Breast epithelium (tissue), 3 donors: ENCODE data around the gene SORBS2.

Source experiments
- POLR2AphosphoS5 ChIP-seq, 3 donors: sonication (generic); formaldehyde crosslinking; IDR thresholded peaks; one replicate each; pipeline ENCODE4 v1.6.1; 2017; ENCODE audit warnings: antibody characterized with exemption in 3 of 3
- TF ChIP-seq, protein P1 (sequence below), 3 donors: fragments of 450-650 bp; IDR thresholded peaks; one replicate each; pipeline ENCODE4 v1.5.1; 2016 to 2017; ENCODE audit warnings: antibody characterized with exemption in 3 of 3, mild to moderate bottlenecking in 3 of 3, moderate library complexity in 3 of 3

DNA sequence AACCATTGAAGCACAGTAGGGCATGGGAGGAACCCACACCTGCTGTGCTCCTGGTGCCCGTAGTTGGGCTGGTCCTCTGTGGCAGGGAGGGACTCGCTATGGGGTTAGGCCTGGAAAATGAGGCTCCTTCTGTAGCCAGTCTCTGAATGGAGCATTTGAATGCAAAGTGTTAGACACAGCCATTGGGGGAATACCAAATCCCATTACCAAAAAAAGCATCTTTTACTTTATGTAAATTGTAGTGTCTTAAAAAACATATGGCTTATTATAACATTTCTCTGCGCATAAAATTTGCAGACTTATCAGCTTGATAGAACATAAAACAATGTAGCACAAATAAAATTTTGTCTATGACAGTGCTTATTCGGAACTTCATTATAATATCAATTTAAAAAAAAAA, 147.5 kb downstream of the SORBS2 start:
- TF ChIP-seq POLR2AphosphoS5 (IDR thresholded peaks at IDR 0.05) = no peak
- TF ChIP-seq, protein P1, sequence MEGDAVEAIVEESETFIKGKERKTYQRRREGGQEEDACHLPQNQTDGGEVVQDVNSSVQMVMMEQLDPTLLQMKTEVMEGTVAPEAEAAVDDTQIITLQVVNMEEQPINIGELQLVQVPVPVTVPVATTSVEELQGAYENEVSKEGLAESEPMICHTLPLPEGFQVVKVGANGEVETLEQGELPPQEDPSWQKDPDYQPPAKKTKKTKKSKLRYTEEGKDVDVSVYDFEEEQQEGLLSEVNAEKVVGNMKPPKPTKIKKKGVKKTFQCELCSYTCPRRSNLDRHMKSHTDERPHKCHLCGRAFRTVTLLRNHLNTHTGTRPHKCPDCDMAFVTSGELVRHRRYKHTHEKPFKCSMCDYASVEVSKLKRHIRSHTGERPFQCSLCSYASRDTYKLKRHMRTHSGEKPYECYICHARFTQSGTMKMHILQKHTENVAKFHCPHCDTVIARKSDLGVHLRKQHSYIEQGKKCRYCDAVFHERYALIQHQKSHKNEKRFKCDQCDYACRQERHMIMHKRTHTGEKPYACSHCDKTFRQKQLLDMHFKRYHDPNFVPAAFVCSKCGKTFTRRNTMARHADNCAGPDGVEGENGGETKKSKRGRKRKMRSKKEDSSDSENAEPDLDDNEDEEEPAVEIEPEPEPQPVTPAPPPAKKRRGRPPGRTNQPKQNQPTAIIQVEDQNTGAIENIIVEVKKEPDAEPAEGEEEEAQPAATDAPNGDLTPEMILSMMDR (IDR thresholded peaks at IDR 0.05) = no peak
